SU-DHL-6 (cell line): ENCODE results near the gene OR10AG1.

Source experiments
- CTCF ChIP-seq: fragments of 200-600 bp; sonication (generic); IDR thresholded peaks from one replicate; pipeline ENCODE4 v1.5.1; 2017; ENCODE audit warnings: antibody characterized with exemption, mild to moderate bottlenecking, low read length, moderate library complexity; ENCODE audit not compliant: insufficient read depth, poor library complexity, severe bottlenecking
- EZH2phosphoT487 ChIP-seq: fragments of 200-600 bp; sonication (generic), shearing (Covaris generic); conservative IDR thresholded peaks from 2 replicates; pipeline ENCODE4 v1.6.1; 2018; ENCODE audit warnings: mild to moderate bottlenecking, antibody characterized with exemption, low read length, moderate library complexity, mixed read lengths

GRCh38 chr11:55966391-55966790, 3.4 kb downstream of the OR10AG1 start:
- TF ChIP-seq CTCF (no peak), EZH2phosphoT487 (no peak)
